Smooth muscle cell of trachea (primary cell): ENCODE data around the gene RINT1. TPM values are rescaled to one million over a fixed set of nuclear protein-coding genes. Genes with fewer than 3 reads are reported as not detected.

ENCODE experiments used
- total RNA-seq: library from RNA; depleted of rRNA; stranded (reverse); fragments of >200 nt; gene quantifications from 2 replicates; pipeline ENCODE4 v1.2.1, GENCODE V29; 2014

The RINT1 gene
- 19.7 and 24.7 TPM in 2 replicates for total RNA-seq

GRCh38 chr7:105531792-105532671, at the start of gene RINT1:
Gene RINT1 (plus strand): TSS chr7:105532201. CDS start chr7:105532316, 115 bp downstream.

GRCh38 chr7:105521717-105522463, 10.1 kb upstream of the RINT1 start, which contains the start of gene PUS7:
Gene PUS7 (minus strand): TSS chr7:105522271. CDS start chr7:105508512, 13,759 bp downstream.

DNA sequence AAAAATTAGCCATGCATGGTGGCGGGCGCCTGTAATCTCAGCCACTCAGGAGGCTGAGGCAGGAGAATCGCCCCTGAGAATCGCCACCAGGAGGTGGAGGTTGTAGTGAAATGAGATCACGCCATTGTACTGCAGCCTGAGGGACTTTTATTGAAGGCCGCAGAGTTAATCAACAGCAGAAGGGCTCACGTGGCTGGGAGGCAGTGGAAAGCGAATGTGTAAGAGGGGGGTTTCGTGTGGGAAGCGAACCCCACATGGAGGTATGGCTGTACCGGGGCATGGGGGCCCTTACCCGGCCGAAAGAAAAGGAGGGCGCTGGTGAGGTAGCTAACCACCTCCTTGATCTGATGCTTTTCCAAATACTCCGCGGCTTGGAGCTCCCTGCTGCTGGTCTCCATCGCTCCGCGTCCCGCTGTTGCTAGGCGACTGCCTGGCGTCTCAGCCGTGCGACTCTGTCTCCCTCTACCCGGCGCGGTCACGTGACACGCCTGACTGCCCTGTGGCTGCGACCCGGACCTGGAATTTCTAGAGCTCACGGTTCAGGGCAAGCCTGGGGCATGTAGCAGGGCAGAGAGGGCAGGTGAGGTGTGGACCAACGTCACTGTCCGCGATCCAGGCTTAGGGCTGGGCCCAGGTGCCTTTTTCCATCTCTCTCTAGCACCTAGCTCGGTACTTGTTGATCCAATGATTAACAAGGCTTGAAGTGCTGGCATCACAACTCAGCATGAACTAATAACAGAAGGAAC, 49.2 kb downstream of the RINT1 start, which contains the start of gene EFCAB10:
Gene EFCAB10, minus strand, starts transcription at position 428 of the 746 bp plus-strand sequence. Its CDS starts 30 bp downstream, at position 398.

Other genes starting within 250 kb of the RINT1 start
- 53.8 and 57.4 TPM in 2 replicates for gene SRPK2, start 143.3 kb upstream of the RINT1 start, total RNA-seq
- gene PUS7, start 9.9 kb upstream of the RINT1 start, total RNA-seq, result 10.9 and 20.4 TPM in 2 replicates
- not detected in 2 replicates for gene EFCAB10, start 49.3 kb downstream of the RINT1 start, total RNA-seq